DND-41 (cell line): ENCODE results near the gene EEA1.

ENCODE experiments used
- EZH2 ChIP-seq: IDR thresholded peaks from 3 replicates; pipeline ENCODE4 v1.6.1; 2012; ENCODE audit warnings: borderline replicate concordance, low read depth, mild to moderate bottlenecking, moderate library complexity, low read length, inconsistent platforms; ENCODE audit not compliant: severe bottlenecking
- TF ChIP-seq, protein P1 (sequence below): IDR thresholded peaks from 2 replicates; pipeline ENCODE4 v1.5.1; 2012; ENCODE audit warnings: borderline replicate concordance, low read length, moderate library complexity, mild to moderate bottlenecking; ENCODE audit not compliant: poor library complexity, severe bottlenecking; ENCODE audit errors: extremely low read depth

DNA sequence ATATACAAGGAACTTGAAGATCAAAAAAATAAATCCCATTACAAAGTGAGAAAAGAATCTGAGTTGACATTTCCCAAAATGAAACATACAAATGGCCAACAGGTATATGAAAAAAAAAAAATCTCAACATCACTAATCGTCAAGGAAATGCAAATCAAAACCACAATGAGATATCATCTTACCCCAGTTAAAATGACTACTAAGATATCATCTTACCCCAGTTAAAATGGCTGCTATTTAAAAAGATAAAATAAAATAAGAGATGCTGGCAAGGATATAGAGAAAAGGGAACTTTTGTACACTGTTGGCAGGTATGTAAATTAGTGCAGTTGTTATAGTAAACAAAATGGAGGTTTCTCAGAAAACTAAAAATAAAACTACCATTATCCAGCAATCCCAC lies 181.9 kb downstream of the EEA1 start:
- TF ChIP-seq, protein P1, sequence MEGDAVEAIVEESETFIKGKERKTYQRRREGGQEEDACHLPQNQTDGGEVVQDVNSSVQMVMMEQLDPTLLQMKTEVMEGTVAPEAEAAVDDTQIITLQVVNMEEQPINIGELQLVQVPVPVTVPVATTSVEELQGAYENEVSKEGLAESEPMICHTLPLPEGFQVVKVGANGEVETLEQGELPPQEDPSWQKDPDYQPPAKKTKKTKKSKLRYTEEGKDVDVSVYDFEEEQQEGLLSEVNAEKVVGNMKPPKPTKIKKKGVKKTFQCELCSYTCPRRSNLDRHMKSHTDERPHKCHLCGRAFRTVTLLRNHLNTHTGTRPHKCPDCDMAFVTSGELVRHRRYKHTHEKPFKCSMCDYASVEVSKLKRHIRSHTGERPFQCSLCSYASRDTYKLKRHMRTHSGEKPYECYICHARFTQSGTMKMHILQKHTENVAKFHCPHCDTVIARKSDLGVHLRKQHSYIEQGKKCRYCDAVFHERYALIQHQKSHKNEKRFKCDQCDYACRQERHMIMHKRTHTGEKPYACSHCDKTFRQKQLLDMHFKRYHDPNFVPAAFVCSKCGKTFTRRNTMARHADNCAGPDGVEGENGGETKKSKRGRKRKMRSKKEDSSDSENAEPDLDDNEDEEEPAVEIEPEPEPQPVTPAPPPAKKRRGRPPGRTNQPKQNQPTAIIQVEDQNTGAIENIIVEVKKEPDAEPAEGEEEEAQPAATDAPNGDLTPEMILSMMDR, result no peak
- no peak for TF ChIP-seq EZH2
